Measurements from ENCODE around the gene COL1A2. TPM values are rescaled to one million over a fixed set of nuclear protein-coding genes. Genes with fewer than 3 reads are reported as not detected.

The COL1A2 gene
- total RNA-seq, 1 donor from 2014 or later: 169 TPM

DNA sequence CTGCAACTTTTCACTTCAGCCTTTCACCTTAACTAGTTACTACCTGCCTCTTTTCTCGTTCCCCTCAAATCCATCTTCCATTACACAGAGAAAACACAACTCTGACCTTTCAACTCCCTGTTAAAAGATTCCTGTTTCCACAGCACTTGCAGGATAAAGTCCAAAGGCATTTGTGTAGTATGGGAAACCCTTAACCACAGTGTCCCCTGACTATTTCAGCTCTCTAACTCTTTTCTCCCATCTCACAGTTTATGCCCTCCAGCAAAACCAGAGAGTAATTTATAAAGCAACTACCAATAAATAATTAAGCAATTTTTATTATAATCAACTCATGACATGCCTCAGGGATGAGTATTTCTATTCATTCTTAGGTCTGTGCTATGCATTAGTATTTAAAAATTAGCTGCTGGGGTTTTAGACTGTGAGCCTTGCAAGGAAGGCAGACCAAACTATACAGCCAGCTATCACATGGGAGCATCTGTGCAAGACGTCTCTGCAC is 51.0 kb downstream of the COL1A2 start:
- Mint-ChIP-seq H3K9me3 (ENCODE audit: unreplicated experiment) (no peaks in the 10 kb centered on the region), H3K36me3 (ENCODE audit: low read depth, unreplicated experiment) (no peaks in the 10 kb centered on the region), H3K27me3 (ENCODE audit: unreplicated experiment) (peaks cover 1% of the 10 kb centered on the region), H3K4me1 (ENCODE audit: unreplicated experiment) (peaks cover 5% of the 10 kb centered on the region), H3K4me3 (ENCODE audit: unreplicated experiment) (no peak overlapping the region), H3K27ac (ENCODE audit: unreplicated experiment) (no peak overlapping the region)
- no peak for DNase-seq (ENCODE audit: low spot score)
- no peak for TF ChIP-seq CTCF (IDR thresholded peaks at IDR 0.05; ENCODE audit: unreplicated experiment)

DNA sequence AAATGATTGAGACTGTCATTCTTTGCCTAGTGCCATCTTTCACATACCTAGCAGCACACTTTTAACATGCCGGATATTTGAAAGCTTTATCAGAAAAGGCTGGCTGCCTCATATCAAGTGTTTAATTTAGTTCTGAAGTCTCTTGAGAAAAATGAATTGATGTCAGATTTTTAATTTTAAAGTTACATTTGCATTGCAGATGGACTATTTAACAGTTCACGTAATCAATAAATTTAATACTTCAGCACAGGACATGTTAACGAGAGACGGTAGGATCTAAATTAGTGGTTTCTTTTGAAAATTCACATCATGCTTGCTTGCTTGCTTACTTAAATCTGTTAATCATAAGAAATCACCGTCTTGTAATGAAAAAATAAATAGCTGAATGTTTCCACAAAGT is 51.6 kb downstream of the COL1A2 start:
- no peak for TF ChIP-seq CTCF (IDR thresholded peaks at IDR 0.05; ENCODE audit: unreplicated experiment)
- no peak overlapping the region for H3K27ac Mint-ChIP-seq (ENCODE audit: unreplicated experiment)
- H3K27me3 Mint-ChIP-seq (ENCODE audit: unreplicated experiment): peaks cover 1% of the 10 kb centered on the region
- H3K4me1 Mint-ChIP-seq (ENCODE audit: unreplicated experiment): peaks cover 5% of the 10 kb centered on the region
- no peaks in the 10 kb centered on the region for H3K36me3 Mint-ChIP-seq (ENCODE audit: low read depth, unreplicated experiment)
- H3K9me3 Mint-ChIP-seq (ENCODE audit: unreplicated experiment): no peaks in the 10 kb centered on the region
- no peak overlapping the region for H3K4me3 Mint-ChIP-seq (ENCODE audit: unreplicated experiment)
- DNase-seq (ENCODE audit: low spot score): no peak

DNA sequence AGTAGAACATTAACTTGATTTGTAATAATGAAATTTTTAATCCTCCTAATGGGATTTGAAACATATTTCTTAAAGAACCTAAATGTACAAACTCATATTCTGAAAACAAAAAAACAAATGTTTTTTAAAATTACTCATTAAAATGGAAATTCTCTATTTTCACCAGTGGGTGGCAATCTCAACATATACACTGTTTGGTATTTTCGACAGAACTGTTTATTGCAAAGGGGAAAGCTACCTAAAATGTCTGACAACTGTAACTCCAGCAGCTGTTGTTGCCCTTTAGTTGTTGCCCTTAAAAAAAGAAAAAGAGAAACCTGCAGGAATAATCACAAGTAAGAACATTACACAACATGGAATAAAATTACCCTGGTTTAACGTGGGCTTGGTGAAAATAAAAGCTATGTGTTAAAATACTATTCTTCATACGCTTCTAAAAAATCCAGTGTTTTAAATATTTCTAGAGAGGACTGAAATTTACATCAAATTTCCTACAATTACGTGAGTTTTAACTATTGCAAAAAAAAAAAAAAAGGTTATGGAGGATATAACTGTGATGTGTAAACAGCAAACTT is 54.5 kb downstream of the COL1A2 start:
- H3K27ac Mint-ChIP-seq (ENCODE audit: unreplicated experiment): no peak overlapping the region
- TF ChIP-seq CTCF (IDR thresholded peaks at IDR 0.05; ENCODE audit: unreplicated experiment): peak; percentile 76
- H3K27me3 Mint-ChIP-seq (ENCODE audit: unreplicated experiment): peaks cover 1% of the 10 kb centered on the region
- no peak overlapping the region for H3K4me3 Mint-ChIP-seq (ENCODE audit: unreplicated experiment)
- DNase-seq (ENCODE audit: low spot score): no peak
- H3K4me1 Mint-ChIP-seq (ENCODE audit: unreplicated experiment): peaks cover 5% of the 10 kb centered on the region
- H3K9me3 Mint-ChIP-seq (ENCODE audit: unreplicated experiment): no peaks in the 10 kb centered on the region
- H3K36me3 Mint-ChIP-seq (ENCODE audit: low read depth, unreplicated experiment): no peaks in the 10 kb centered on the region

- no peaks in the 10 kb centered on the region for H3K9me3 Mint-ChIP-seq (ENCODE audit: unreplicated experiment)
- H3K36me3 Mint-ChIP-seq (ENCODE audit: low read depth, unreplicated experiment): no peaks in the 10 kb centered on the region
- DNase-seq (ENCODE audit: low spot score): no peak
- H3K4me3 Mint-ChIP-seq (ENCODE audit: unreplicated experiment): no peak overlapping the region
- H3K27me3 Mint-ChIP-seq (ENCODE audit: unreplicated experiment): peaks cover 1% of the 10 kb centered on the region
- TF ChIP-seq CTCF (IDR thresholded peaks at IDR 0.05; ENCODE audit: unreplicated experiment): no peak
- H3K4me1 Mint-ChIP-seq (ENCODE audit: unreplicated experiment): peaks cover 5% of the 10 kb centered on the region
- no peak overlapping the region for H3K27ac Mint-ChIP-seq (ENCODE audit: unreplicated experiment)
These were observed 55.5 kb downstream of the COL1A2 start for GRCh38 chr7:94450044-94450697.

GRCh38 chr7:94451187-94451586 is 56.5 kb downstream of the COL1A2 start:
- H3K4me3 Mint-ChIP-seq (ENCODE audit: unreplicated experiment): no peak overlapping the region

More at GRCh38 chr7:94451187-94451586, 56.5 kb downstream of the COL1A2 start:
- Mint-ChIP-seq H3K36me3 (ENCODE audit: low read depth, unreplicated experiment) (no peaks in the 10 kb centered on the region), H3K9me3 (ENCODE audit: unreplicated experiment) (no peaks in the 10 kb centered on the region), H3K27me3 (ENCODE audit: unreplicated experiment) (peaks cover 1% of the 10 kb centered on the region), H3K4me1 (ENCODE audit: unreplicated experiment) (no peaks in the 10 kb centered on the region), H3K27ac (ENCODE audit: unreplicated experiment) (no peak overlapping the region)
- DNase-seq (ENCODE audit: low spot score): no peak
- no peak for TF ChIP-seq CTCF (IDR thresholded peaks at IDR 0.05; ENCODE audit: unreplicated experiment)
